ENCODE data around the gene REG3A.

The REG3A gene

GRCh38 chr2:79116997-79117928 lies 42.3 kb downstream of the REG3A start:
- no peak for DNase-seq

GRCh38 chr2:79114797-79115494 lies 44.6 kb downstream of the REG3A start:
- no peak for DNase-seq

GRCh38 chr2:79112269-79112668 lies 47.3 kb downstream of the REG3A start:
- no peak for DNase-seq

Measured in CD4-positive, alpha-beta T cell treated with Interleukin-21 for 1 hour (primary cell).